ENCODE results near the gene ZNF202. TPM values are rescaled to one million over a fixed set of nuclear protein-coding genes. Genes with fewer than 3 reads are reported as not detected.

Gene ZNF202
- total and polyA plus RNA-seq, 2 experiments from 2014 or later: 4.5 to 5.5 TPM

GRCh38 chr11:123775289-123775688 is 33.8 kb upstream of the ZNF202 start:
- Histone ChIP-seq H3K27ac (no peak overlapping the region), H3K79me2 (ENCODE audit: insufficient read depth) (no peaks in the 10 kb centered on the region), H3K9me3 (ENCODE audit: low read depth) (no peaks in the 10 kb centered on the region), H3K27me3 (replicated peaks; ENCODE audit: insufficient read depth) (no peaks in the 10 kb centered on the region), H3K9me2 (ENCODE audit: insufficient read depth) (no peaks in the 10 kb centered on the region), H3K4me3 (no peak overlapping the region), H2AFZ (no peak overlapping the region), H3K4me2 (ENCODE audit: unreplicated experiment) (no peak overlapping the region), H3K4me1 (ENCODE audit: insufficient read depth) (no peaks in the 10 kb centered on the region), H3F3A (ENCODE audit: insufficient read depth) (no peaks in the 10 kb centered on the region), H3K9ac (no peak overlapping the region), H3K36me3 (ENCODE audit: low read depth) (no peaks in the 10 kb centered on the region), H4K20me1 (ENCODE audit: insufficient read depth) (no peaks in the 10 kb centered on the region)
- in situ Hi-C loops (cut with MboI): no loop called here
- 17 to 27% methylated on average over 1 of the region's 1 CpG for WGBS, 2 experiments (ENCODE audit: low coverage in 1 of 2, low lambda C conversion rate in 2 of 2, missing lambda C conversion rate in 2 of 2)
- no peak for DNase-seq
- no peak for TF ChIP-seq EZH2 (IDR thresholded peaks at IDR 0.05; ENCODE audit: insufficient read depth, poor library complexity, severe bottlenecking)
- no peak for TF ChIP-seq EZH2phosphoT487 (IDR thresholded peaks at IDR 0.05; ENCODE audit: insufficient read depth, low read depth)

GRCh38 chr11:123773959-123774358 is 32.5 kb upstream of the ZNF202 start:
- WGBS, 2 experiments (ENCODE audit: low coverage in 1 of 2, low lambda C conversion rate in 2 of 2, missing lambda C conversion rate in 2 of 2): 6 to 10% methylated on average over 1 of the region's 1 CpG
- DNase-seq: no peak
- no peak overlapping the region for H3K4me2 ChIP-seq (ENCODE audit: unreplicated experiment)
- TF ChIP-seq EZH2 (IDR thresholded peaks at IDR 0.05; ENCODE audit: insufficient read depth, poor library complexity, severe bottlenecking) (no peak), EZH2phosphoT487 (IDR thresholded peaks at IDR 0.05; ENCODE audit: insufficient read depth, low read depth) (no peak)
- no peaks in the 10 kb centered on the region for H3K36me3 ChIP-seq (ENCODE audit: low read depth)
- no peaks in the 10 kb centered on the region for H3K27me3 ChIP-seq (replicated peaks; ENCODE audit: insufficient read depth)
- H3K9me2 ChIP-seq (ENCODE audit: insufficient read depth): no peaks in the 10 kb centered on the region
- H3K27ac ChIP-seq: no peak overlapping the region
- in situ Hi-C loops (cut with MboI): no loop called here
- no peaks in the 10 kb centered on the region for H3K4me1 ChIP-seq (ENCODE audit: insufficient read depth)
- no peaks in the 10 kb centered on the region for H3F3A ChIP-seq (ENCODE audit: insufficient read depth)
- no peaks in the 10 kb centered on the region for H3K9me3 ChIP-seq (ENCODE audit: low read depth)
- no peak overlapping the region for H3K4me3 ChIP-seq
- H3K79me2 ChIP-seq (ENCODE audit: insufficient read depth): no peaks in the 10 kb centered on the region
- no peaks in the 10 kb centered on the region for H4K20me1 ChIP-seq (ENCODE audit: insufficient read depth)
- no peak overlapping the region for H3K9ac ChIP-seq
- no peak overlapping the region for H2AFZ ChIP-seq

- H3K4me2 ChIP-seq (ENCODE audit: unreplicated experiment): no peak overlapping the region
- H2AFZ ChIP-seq: no peak overlapping the region
- no peaks in the 10 kb centered on the region for H3K36me3 ChIP-seq (ENCODE audit: low read depth)
- H3K9me2 ChIP-seq (ENCODE audit: insufficient read depth): no peaks in the 10 kb centered on the region
- H3K27me3 ChIP-seq (replicated peaks; ENCODE audit: insufficient read depth): no peaks in the 10 kb centered on the region
- H3K27ac ChIP-seq: no peak overlapping the region
- no peak overlapping the region for H3K4me3 ChIP-seq
- no peak for DNase-seq
- no peaks in the 10 kb centered on the region for H3K4me1 ChIP-seq (ENCODE audit: insufficient read depth)
- H3F3A ChIP-seq (ENCODE audit: insufficient read depth): no peaks in the 10 kb centered on the region
- H3K79me2 ChIP-seq (ENCODE audit: insufficient read depth): no peaks in the 10 kb centered on the region
- WGBS, 2 experiments (ENCODE audit: low coverage in 1 of 2, low lambda C conversion rate in 2 of 2, missing lambda C conversion rate in 2 of 2): 22 to 34% methylated on average over 2 of the region's 2 CpGs
- no peaks in the 10 kb centered on the region for H3K9me3 ChIP-seq (ENCODE audit: low read depth)
- no peaks in the 10 kb centered on the region for H4K20me1 ChIP-seq (ENCODE audit: insufficient read depth)
- TF ChIP-seq EZH2 (IDR thresholded peaks at IDR 0.05; ENCODE audit: insufficient read depth, poor library complexity, severe bottlenecking): no peak
- TF ChIP-seq EZH2phosphoT487 (IDR thresholded peaks at IDR 0.05; ENCODE audit: insufficient read depth, low read depth): no peak
- no peak overlapping the region for H3K9ac ChIP-seq
- in situ Hi-C loops (cut with MboI): no loop called here
Measured at GRCh38 chr11:123773026-123773425, 31.6 kb upstream of the ZNF202 start.

- Histone ChIP-seq H2AFZ (no peak overlapping the region), H3K9ac (no peak overlapping the region), H3K4me2 (ENCODE audit: unreplicated experiment) (no peak overlapping the region), H3K9me2 (ENCODE audit: insufficient read depth) (no peaks in the 10 kb centered on the region), H3K79me2 (ENCODE audit: insufficient read depth) (no peaks in the 10 kb centered on the region), H3K4me1 (ENCODE audit: insufficient read depth) (no peaks in the 10 kb centered on the region), H3F3A (ENCODE audit: insufficient read depth) (no peaks in the 10 kb centered on the region), H3K27me3 (replicated peaks; ENCODE audit: insufficient read depth) (no peaks in the 10 kb centered on the region), H3K36me3 (ENCODE audit: low read depth) (no peaks in the 10 kb centered on the region), H3K9me3 (ENCODE audit: low read depth) (no peaks in the 10 kb centered on the region), H4K20me1 (ENCODE audit: insufficient read depth) (no peaks in the 10 kb centered on the region), H3K4me3 (no peak overlapping the region), H3K27ac (no peak overlapping the region)
- in situ Hi-C loops (cut with MboI): no loop called here
- WGBS, 2 experiments (ENCODE audit: low coverage in 1 of 2, low lambda C conversion rate in 2 of 2, missing lambda C conversion rate in 2 of 2): 50 to 55% methylated on average over 3 of the region's 3 CpGs
- no peak for DNase-seq
- TF ChIP-seq EZH2phosphoT487 (IDR thresholded peaks at IDR 0.05; ENCODE audit: insufficient read depth, low read depth) (no peak), EZH2 (IDR thresholded peaks at IDR 0.05; ENCODE audit: insufficient read depth, poor library complexity, severe bottlenecking) (no peak)
Measured at GRCh38 chr11:123771664-123772063, 30.2 kb upstream of the ZNF202 start.

GRCh38 chr11:123770712-123771111 is 29.3 kb upstream of the ZNF202 start:
- Histone ChIP-seq H4K20me1 (ENCODE audit: insufficient read depth) (no peaks in the 10 kb centered on the region), H3K9me3 (ENCODE audit: low read depth) (no peaks in the 10 kb centered on the region), H3K4me1 (ENCODE audit: insufficient read depth) (no peaks in the 10 kb centered on the region), H3K79me2 (ENCODE audit: insufficient read depth) (no peaks in the 10 kb centered on the region), H3K27me3 (replicated peaks; ENCODE audit: insufficient read depth) (no peaks in the 10 kb centered on the region), H3K4me3 (no peak overlapping the region), H3K9ac (no peak overlapping the region), H3K36me3 (ENCODE audit: low read depth) (no peaks in the 10 kb centered on the region), H3K27ac (no peak overlapping the region), H3K9me2 (ENCODE audit: insufficient read depth) (no peaks in the 10 kb centered on the region), H3K4me2 (ENCODE audit: unreplicated experiment) (no peak overlapping the region), H2AFZ (no peak overlapping the region), H3F3A (ENCODE audit: insufficient read depth) (no peaks in the 10 kb centered on the region)
- no peak for TF ChIP-seq EZH2 (IDR thresholded peaks at IDR 0.05; ENCODE audit: insufficient read depth, poor library complexity, severe bottlenecking)
- TF ChIP-seq EZH2phosphoT487 (IDR thresholded peaks at IDR 0.05; ENCODE audit: insufficient read depth, low read depth): no peak
- in situ Hi-C loops (cut with MboI): no loop called here
- DNase-seq: no peak
